ENCODE measurements around the gene KIRREL3.

Gene KIRREL3

DNA sequence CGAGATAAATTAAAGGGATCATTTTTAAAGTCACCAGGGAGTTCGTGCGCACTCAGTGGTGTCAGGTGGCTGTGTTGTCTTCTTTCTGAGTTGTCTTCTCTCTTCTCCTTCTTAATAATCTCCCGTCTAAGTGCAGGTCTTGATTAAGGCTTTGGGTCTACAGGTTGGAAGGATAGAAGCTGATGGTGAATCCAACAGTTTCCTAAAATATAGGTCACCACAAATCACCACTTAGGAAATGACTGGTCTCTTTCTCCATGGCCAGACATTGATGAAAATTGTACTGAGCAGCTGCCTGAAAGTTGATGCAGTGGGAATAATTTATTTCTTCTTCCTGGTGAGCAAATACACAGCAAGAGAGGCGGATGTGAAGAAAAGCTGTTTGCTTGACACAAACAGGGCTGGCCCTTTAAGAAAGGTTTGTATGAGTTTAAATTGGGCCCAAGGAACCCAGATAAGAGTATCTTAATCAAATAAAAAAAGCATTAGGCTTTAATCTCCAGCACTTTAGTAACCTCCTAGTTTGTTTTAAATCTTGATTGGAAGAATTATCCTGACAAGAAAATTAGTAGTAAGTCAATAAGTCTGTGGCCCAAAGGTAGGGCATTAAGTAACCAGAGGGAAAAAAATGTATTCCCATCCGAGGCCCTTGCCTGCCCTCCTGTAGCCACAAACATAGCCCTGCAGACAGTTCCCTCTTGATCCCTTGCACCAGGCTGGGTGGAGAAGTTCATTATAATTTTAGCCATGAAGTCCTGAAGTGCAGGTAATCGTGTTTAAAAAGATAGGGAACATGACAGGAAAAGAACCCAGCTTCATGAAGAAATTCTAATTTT lies 245.8 kb downstream of the KIRREL3 start:
- H3K27me3 ChIP-seq (ENCODE audit: control insufficient read depth in 1 of 2, insufficient read depth in 2 of 2, low read length in 2 of 2) = peaks cover 0 to 6% of the 10 kb centered on the region in 2 donors
- no peak overlapping the region for H3K4me3 ChIP-seq (ENCODE audit: low read depth in 1 of 2, low read length in 2 of 2)
- H3K4me1 ChIP-seq (ENCODE audit: control insufficient read depth in 1 of 2, insufficient read depth in 2 of 2, low read length in 2 of 2) = peaks cover 0 to 7% of the 10 kb centered on the region in 2 donors
- H3K36me3 ChIP-seq (ENCODE audit: control insufficient read depth in 1 of 2, insufficient read depth in 2 of 2, low read length in 2 of 2) = no peaks in the 10 kb centered on the region
- H3K9ac ChIP-seq (ENCODE audit: low read depth in 1 of 2, low read length in 2 of 2) = no peak overlapping the region
- H3K9me3 ChIP-seq (ENCODE audit: control insufficient read depth in 1 of 2, low read length in 2 of 2) = no peaks in the 10 kb centered on the region
- H3K27ac ChIP-seq (ENCODE audit: low read depth, low read length) = no peak overlapping the region

DNA sequence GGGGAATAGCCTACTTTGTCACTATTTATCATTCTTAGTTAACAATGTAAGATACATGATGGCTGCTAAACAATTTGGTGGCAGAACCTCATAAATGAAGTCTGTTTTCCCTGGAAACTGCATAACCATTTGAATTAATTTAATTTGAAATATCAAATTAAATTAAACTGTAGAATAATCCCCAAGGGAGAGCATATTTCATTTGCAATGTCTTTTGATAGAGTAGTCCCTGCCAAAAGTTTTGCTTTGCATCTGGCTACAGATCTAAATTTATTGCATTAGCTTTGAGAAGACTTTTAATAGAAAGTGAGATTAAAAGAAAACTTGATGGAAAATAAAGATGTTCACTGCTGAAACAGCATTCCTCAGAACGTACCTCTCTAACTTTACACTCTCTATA lies 246.6 kb downstream of the KIRREL3 start:
- H3K36me3 ChIP-seq (ENCODE audit: control insufficient read depth in 1 of 2, insufficient read depth in 2 of 2, low read length in 2 of 2) = no peaks in the 10 kb centered on the region
- no peak overlapping the region for H3K9ac ChIP-seq (ENCODE audit: low read depth in 1 of 2, low read length in 2 of 2)
- no peak overlapping the region for H3K4me3 ChIP-seq (ENCODE audit: low read depth in 1 of 2, low read length in 2 of 2)
- peaks cover 0 to 6% of the 10 kb centered on the region in 2 donors for H3K27me3 ChIP-seq (ENCODE audit: control insufficient read depth in 1 of 2, insufficient read depth in 2 of 2, low read length in 2 of 2)
- no peak overlapping the region for H3K27ac ChIP-seq (ENCODE audit: low read depth, low read length)
- peaks cover 0 to 7% of the 10 kb centered on the region in 2 donors for H3K4me1 ChIP-seq (ENCODE audit: control insufficient read depth in 1 of 2, insufficient read depth in 2 of 2, low read length in 2 of 2)
- H3K9me3 ChIP-seq (ENCODE audit: control insufficient read depth in 1 of 2, low read length in 2 of 2) = no peaks in the 10 kb centered on the region

DNA sequence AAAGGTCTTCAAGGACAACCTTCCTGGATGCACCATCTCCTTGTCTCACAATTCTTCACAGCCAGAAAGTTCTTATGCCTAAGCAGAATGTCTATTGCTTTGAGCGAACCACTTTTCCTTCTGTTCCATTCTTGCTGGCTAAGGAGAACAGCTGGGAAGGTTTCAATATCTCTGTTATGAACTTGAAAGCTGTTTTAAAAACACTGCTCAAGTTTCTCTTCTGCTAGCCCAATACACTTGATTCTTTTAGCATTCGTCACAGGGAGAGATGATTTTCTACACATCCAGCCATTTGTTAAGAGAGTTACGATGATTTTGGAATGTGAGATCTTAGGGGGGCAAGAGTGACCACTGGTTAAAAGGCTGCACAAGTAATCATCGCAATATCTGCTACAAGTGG lies 249.3 kb downstream of the KIRREL3 start:
- peaks cover 0 to 7% of the 10 kb centered on the region in 2 donors for H3K4me1 ChIP-seq (ENCODE audit: control insufficient read depth in 1 of 2, insufficient read depth in 2 of 2, low read length in 2 of 2)
- H3K27me3 ChIP-seq (ENCODE audit: control insufficient read depth in 1 of 2, insufficient read depth in 2 of 2, low read length in 2 of 2) = peaks cover 0 to 4% of the 10 kb centered on the region in 2 donors
- no peaks in the 10 kb centered on the region for H3K9me3 ChIP-seq (ENCODE audit: control insufficient read depth in 1 of 2, low read length in 2 of 2)
- H3K36me3 ChIP-seq (ENCODE audit: control insufficient read depth in 1 of 2, insufficient read depth in 2 of 2, low read length in 2 of 2) = no peaks in the 10 kb centered on the region
- H3K4me3 ChIP-seq (ENCODE audit: low read depth in 1 of 2, low read length in 2 of 2) = no peak overlapping the region
- H3K9ac ChIP-seq (ENCODE audit: low read depth in 1 of 2, low read length in 2 of 2) = no peak overlapping the region
- no peak overlapping the region for H3K27ac ChIP-seq (ENCODE audit: low read depth, low read length)

DNA sequence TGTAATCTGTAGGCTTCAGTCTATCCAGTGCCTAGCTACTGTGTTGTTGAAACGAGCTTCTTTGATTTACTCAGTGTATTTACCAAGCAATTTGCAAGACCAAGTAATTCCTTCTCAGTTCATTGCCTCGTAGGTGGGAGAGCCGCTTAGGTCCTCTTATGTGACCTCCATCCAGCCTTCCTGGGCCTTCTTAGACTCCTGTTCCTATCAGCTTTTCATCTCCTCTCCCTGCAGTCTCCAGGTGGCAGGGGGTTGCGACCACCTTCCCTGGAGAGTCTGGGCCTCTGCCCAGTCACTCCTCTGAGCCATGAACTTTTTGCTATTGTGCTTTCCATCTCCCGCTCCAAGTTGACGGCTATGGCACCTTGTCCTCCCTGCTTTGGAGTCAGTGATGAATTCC lies 251.8 kb downstream of the KIRREL3 start:
- Histone ChIP-seq H3K4me1 (ENCODE audit: control insufficient read depth in 1 of 2, insufficient read depth in 2 of 2, low read length in 2 of 2) (no peaks in the 10 kb centered on the region), H3K27me3 (ENCODE audit: control insufficient read depth in 1 of 2, insufficient read depth in 2 of 2, low read length in 2 of 2) (peaks cover 2 to 9% of the 10 kb centered on the region in 2 donors), H3K27ac (ENCODE audit: low read depth, low read length) (no peak overlapping the region), H3K36me3 (ENCODE audit: control insufficient read depth in 1 of 2, insufficient read depth in 2 of 2, low read length in 2 of 2) (no peaks in the 10 kb centered on the region), H3K9me3 (ENCODE audit: control insufficient read depth in 1 of 2, low read length in 2 of 2) (no peaks in the 10 kb centered on the region), H3K4me3 (ENCODE audit: low read depth in 1 of 2, low read length in 2 of 2) (no peak overlapping the region), H3K9ac (ENCODE audit: low read depth in 1 of 2, low read length in 2 of 2) (no peak overlapping the region)

DNA sequence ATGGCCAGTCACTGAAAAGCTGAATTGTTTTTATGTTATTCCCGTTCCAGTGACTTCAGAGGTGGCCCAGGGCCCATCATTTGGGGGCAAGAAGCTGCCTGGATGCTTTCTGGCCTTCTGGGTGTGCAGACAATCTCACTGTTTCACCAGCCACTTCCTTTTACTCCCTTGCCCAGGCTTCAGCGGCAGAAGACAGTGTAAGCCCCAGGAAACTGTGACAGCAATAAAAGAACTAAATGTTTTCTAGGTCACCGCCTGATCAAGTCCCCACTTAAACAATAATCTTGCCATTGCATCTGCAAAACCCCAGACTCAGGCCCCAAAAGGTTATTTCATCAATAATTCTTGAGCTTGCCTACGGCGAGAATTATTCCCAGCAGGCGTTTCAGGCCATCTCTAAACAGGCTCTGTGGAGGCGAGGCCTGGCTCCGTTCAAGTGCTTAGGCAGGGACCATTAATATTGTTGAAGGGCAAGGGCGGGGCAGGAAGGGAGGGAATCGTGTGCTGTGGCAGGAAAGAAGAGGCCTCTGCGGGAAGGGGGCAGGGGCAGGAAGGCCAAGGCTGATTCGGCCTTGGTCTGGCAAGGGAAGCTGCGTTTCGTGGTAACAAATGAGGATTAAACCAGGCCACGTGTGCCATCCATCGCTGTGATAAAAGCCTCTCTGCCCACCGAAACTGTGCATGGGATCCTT lies 252.3 kb downstream of the KIRREL3 start:
- no peak overlapping the region for H3K9ac ChIP-seq (ENCODE audit: low read depth in 1 of 2, low read length in 2 of 2)
- no peak overlapping the region for H3K4me3 ChIP-seq (ENCODE audit: low read depth in 1 of 2, low read length in 2 of 2)
- no peaks in the 10 kb centered on the region for H3K4me1 ChIP-seq (ENCODE audit: control insufficient read depth in 1 of 2, insufficient read depth in 2 of 2, low read length in 2 of 2)
- H3K27me3 ChIP-seq (ENCODE audit: control insufficient read depth in 1 of 2, insufficient read depth in 2 of 2, low read length in 2 of 2) = peaks cover 4 to 9% of the 10 kb centered on the region in 2 donors
- H3K36me3 ChIP-seq (ENCODE audit: control insufficient read depth in 1 of 2, insufficient read depth in 2 of 2, low read length in 2 of 2) = no peaks in the 10 kb centered on the region
- no peak overlapping the region for H3K27ac ChIP-seq (ENCODE audit: low read depth, low read length)
- H3K9me3 ChIP-seq (ENCODE audit: control insufficient read depth in 1 of 2, low read length in 2 of 2) = no peaks in the 10 kb centered on the region

DNA sequence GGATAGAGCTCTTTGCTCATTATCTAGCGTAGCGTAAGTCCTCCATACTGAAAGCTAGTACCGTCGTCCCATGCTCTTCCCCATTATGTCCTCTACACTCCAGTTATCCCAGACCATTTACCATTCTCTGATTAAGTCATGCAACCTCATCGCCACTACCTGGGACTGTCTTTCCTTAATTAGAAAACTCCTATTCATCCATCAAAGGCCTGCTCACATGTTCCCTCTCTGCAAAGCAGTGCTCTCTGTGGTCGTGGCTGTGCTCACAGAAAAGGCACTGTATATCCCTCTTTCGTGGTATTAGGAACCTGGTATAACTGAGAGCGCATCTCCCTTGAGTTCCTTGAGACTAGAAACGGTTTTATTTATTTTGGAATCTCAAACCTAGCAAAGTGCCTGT lies 253.3 kb downstream of the KIRREL3 start:
- H3K36me3 ChIP-seq (ENCODE audit: control insufficient read depth in 1 of 2, insufficient read depth in 2 of 2, low read length in 2 of 2) = no peaks in the 10 kb centered on the region
- no peak overlapping the region for H3K9ac ChIP-seq (ENCODE audit: low read depth in 1 of 2, low read length in 2 of 2)
- no peak overlapping the region for H3K4me3 ChIP-seq (ENCODE audit: low read depth in 1 of 2, low read length in 2 of 2)
- H3K4me1 ChIP-seq (ENCODE audit: control insufficient read depth in 1 of 2, insufficient read depth in 2 of 2, low read length in 2 of 2) = no peaks in the 10 kb centered on the region
- peaks cover 4 to 9% of the 10 kb centered on the region in 2 donors for H3K27me3 ChIP-seq (ENCODE audit: control insufficient read depth in 1 of 2, insufficient read depth in 2 of 2, low read length in 2 of 2)
- H3K9me3 ChIP-seq (ENCODE audit: control insufficient read depth in 1 of 2, low read length in 2 of 2) = no peaks in the 10 kb centered on the region
- H3K27ac ChIP-seq (ENCODE audit: low read depth, low read length) = no peak overlapping the region

DNA sequence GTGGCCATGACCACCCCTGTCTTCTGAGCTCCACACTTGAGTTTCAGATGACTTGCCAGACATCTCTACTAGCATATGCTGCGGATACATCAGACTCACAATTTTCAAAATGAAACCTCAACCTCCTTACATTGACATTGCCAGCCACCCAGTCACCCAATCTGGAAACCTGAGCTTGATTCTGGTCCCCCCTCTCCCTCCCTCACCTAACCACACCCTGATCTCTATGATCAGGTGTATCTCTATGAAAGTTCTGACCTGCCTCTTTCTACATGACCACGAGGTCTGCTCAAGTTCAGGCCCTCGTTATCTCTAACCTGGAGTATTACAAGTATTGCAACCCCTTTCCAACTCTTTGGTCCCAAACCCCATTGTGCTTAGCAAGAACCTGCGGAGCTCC lies 254.1 kb downstream of the KIRREL3 start:
- no peaks in the 10 kb centered on the region for H3K36me3 ChIP-seq (ENCODE audit: control insufficient read depth in 1 of 2, insufficient read depth in 2 of 2, low read length in 2 of 2)
- no peak overlapping the region for H3K4me3 ChIP-seq (ENCODE audit: low read depth in 1 of 2, low read length in 2 of 2)
- peaks cover 4 to 9% of the 10 kb centered on the region in 2 donors for H3K27me3 ChIP-seq (ENCODE audit: control insufficient read depth in 1 of 2, insufficient read depth in 2 of 2, low read length in 2 of 2)
- H3K4me1 ChIP-seq (ENCODE audit: control insufficient read depth in 1 of 2, insufficient read depth in 2 of 2, low read length in 2 of 2) = no peaks in the 10 kb centered on the region
- H3K9me3 ChIP-seq (ENCODE audit: control insufficient read depth in 1 of 2, low read length in 2 of 2) = no peaks in the 10 kb centered on the region
- no peak overlapping the region for H3K9ac ChIP-seq (ENCODE audit: low read depth in 1 of 2, low read length in 2 of 2)
- no peak overlapping the region for H3K27ac ChIP-seq (ENCODE audit: low read depth, low read length)

DNA sequence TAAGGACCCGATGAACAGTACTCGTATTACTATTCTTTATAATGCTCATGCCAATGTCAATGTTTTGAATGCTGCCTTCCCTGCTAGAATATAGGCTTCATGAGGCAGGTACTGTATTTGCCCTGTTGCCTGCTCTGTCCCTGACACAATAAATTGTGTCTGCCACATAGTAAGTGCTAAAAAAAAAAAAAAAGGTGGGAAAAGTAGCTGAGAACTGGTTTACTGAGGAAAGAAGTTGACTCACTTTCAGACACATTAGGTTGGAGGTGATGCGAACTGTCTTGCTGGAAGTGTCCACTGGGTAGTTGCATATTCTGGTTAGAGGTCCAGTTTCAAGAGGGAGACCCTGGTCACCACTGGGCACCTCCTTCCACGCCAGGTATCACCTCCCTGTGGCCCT lies 255.9 kb downstream of the KIRREL3 start:
- Histone ChIP-seq H3K9ac (ENCODE audit: low read depth in 1 of 2, low read length in 2 of 2) (no peak overlapping the region), H3K27ac (ENCODE audit: low read depth, low read length) (no peak overlapping the region), H3K4me3 (ENCODE audit: low read depth in 1 of 2, low read length in 2 of 2) (no peak overlapping the region), H3K36me3 (ENCODE audit: control insufficient read depth in 1 of 2, insufficient read depth in 2 of 2, low read length in 2 of 2) (no peaks in the 10 kb centered on the region), H3K9me3 (ENCODE audit: control insufficient read depth in 1 of 2, low read length in 2 of 2) (no peaks in the 10 kb centered on the region), H3K4me1 (ENCODE audit: control insufficient read depth in 1 of 2, insufficient read depth in 2 of 2, low read length in 2 of 2) (no peaks in the 10 kb centered on the region), H3K27me3 (ENCODE audit: control insufficient read depth in 1 of 2, insufficient read depth in 2 of 2, low read length in 2 of 2) (peaks cover 4 to 9% of the 10 kb centered on the region in 2 donors)

DNA sequence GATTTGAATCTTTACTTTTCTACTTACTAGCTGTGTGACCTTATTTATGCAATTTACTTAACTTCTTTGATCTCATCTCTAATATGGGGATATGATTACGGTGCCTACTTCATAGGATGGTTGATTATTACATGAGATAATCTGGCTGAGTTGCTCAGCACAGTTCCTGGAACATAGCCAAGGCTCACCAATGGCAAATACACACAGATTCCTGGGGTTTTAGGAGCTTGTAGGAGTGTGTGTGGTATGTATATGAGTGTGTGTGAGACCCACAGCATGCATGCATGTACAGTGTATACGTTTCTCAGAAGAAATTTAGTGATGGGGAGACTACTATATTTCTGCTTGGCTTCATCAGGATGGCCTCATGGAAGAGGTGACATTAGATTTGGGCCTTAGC lies 256.9 kb downstream of the KIRREL3 start:
- Histone ChIP-seq H3K4me3 (ENCODE audit: low read depth in 1 of 2, low read length in 2 of 2) (no peak overlapping the region), H3K4me1 (ENCODE audit: control insufficient read depth in 1 of 2, insufficient read depth in 2 of 2, low read length in 2 of 2) (no peaks in the 10 kb centered on the region), H3K27me3 (ENCODE audit: control insufficient read depth in 1 of 2, insufficient read depth in 2 of 2, low read length in 2 of 2) (peaks cover 4 to 9% of the 10 kb centered on the region in 2 donors), H3K9me3 (ENCODE audit: control insufficient read depth in 1 of 2, low read length in 2 of 2) (no peaks in the 10 kb centered on the region), H3K27ac (ENCODE audit: low read depth, low read length) (no peak overlapping the region), H3K36me3 (ENCODE audit: control insufficient read depth in 1 of 2, insufficient read depth in 2 of 2, low read length in 2 of 2) (no peaks in the 10 kb centered on the region), H3K9ac (ENCODE audit: low read depth in 1 of 2, low read length in 2 of 2) (no peak overlapping the region)

DNA sequence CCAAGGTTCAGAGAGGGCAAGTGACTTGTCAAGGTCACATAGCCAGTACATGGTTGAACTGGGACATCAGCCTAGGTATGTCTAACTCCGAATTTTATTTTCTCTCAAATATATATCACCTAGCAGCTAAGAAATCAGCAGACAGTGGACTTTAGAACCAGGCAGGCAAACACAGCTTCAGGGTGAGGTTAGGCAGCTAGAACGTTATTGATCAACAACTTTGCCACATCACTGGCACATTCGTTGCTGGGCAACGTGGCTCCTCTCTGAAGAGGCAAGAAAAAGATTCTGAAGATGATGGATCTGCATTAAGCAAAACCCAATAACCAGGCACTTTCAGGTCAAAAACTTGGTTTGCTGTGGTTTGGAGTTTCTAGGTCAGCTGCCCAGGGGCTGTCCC lies 258.0 kb downstream of the KIRREL3 start:
- no peaks in the 10 kb centered on the region for H3K4me1 ChIP-seq (ENCODE audit: control insufficient read depth in 1 of 2, insufficient read depth in 2 of 2, low read length in 2 of 2)
- no peak overlapping the region for H3K4me3 ChIP-seq (ENCODE audit: low read depth in 1 of 2, low read length in 2 of 2)
- H3K9me3 ChIP-seq (ENCODE audit: control insufficient read depth in 1 of 2, low read length in 2 of 2) = no peaks in the 10 kb centered on the region
- no peaks in the 10 kb centered on the region for H3K36me3 ChIP-seq (ENCODE audit: control insufficient read depth in 1 of 2, insufficient read depth in 2 of 2, low read length in 2 of 2)
- peaks cover 4 to 9% of the 10 kb centered on the region in 2 donors for H3K27me3 ChIP-seq (ENCODE audit: control insufficient read depth in 1 of 2, insufficient read depth in 2 of 2, low read length in 2 of 2)
- no peak overlapping the region for H3K27ac ChIP-seq (ENCODE audit: low read depth, low read length)
- H3K9ac ChIP-seq (ENCODE audit: low read depth in 1 of 2, low read length in 2 of 2) = no peak overlapping the region
